GM08714 (cell line): ENCODE results near the gene SLC35F4.
"Not testable (repeated sequence)": the region's sequence is repeated elsewhere in the genome, so short reads cannot be mapped to it uniquely, and the experiment has no call there.

ENCODE experiments used
- H3K4me3 ChIP-seq: fragments of 200-500 bp; sonication (Bioruptor generic); 2 replicates; pipeline ENCODE4 v1.5.1; 2014; ENCODE audit warnings: mild to moderate bottlenecking, low read length, inconsistent platforms
- ZNF274 ChIP-seq: IDR thresholded peaks from 2 replicates; pipeline ENCODE4 v1.6.1; 2012; ENCODE audit warnings: mild to moderate bottlenecking, low read depth, low read length

The SLC35F4 gene

GRCh38 chr14:57866199-57866705 lies 360 bp upstream of the SLC35F4 start:
- no peak overlapping the region for H3K4me3 ChIP-seq
- TF ChIP-seq ZNF274 = no peak

- no peak for TF ChIP-seq ZNF274
- no peak overlapping the region; the same call in 1 of the 2 replicates for H3K4me3 ChIP-seq
These were observed 858 bp downstream of the SLC35F4 start for GRCh38 chr14:57865066-57865402.

- TF ChIP-seq ZNF274 = no peak
- H3K4me3 ChIP-seq = no peak overlapping the region
These were observed 1.2 kb downstream of the SLC35F4 start for GRCh38 chr14:57864659-57865058.

DNA sequence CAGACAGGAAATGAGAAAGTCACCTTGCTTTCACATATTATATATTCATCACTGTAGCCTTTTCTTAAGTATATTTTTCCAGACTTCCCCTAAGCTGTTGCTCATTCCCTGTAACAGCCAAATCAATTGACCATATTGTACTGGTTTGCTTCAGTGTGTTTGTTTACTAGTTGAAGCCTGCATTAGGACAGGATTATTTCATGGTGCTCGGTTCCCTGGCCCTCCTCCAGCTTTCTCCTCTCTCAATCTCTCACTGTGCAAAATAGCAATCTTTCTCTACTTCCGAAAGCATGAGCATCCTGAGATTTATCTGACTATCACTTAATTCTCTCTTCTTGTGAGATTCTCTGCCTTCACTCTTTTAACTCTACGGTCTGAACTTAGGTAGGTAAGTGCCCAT lies 2.4 kb downstream of the SLC35F4 start:
- no peak for TF ChIP-seq ZNF274
- H3K4me3 ChIP-seq = no peak overlapping the region

DNA sequence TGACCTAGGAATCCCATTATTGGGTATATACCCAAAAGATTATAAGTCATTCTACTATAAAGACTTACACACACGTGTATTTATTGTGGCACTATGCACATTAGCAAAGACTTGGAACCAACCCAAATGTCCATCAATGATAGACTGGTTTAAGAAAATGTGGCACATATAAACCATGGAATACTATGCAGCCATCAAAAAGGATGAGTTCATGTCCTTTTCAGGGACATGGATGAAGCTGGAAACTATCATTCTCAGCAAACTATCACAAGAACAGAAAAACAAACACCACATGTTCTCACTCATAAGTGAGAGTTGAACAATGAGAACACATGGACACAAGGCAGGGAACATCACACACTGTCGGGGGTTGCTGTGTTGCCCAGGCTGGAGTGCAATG lies 10.2 kb downstream of the SLC35F4 start:
- not testable (repeated sequence) for H3K4me3 ChIP-seq

- no peak overlapping the region for H3K4me3 ChIP-seq
- TF ChIP-seq ZNF274 = no peak
These were observed 11.3 kb downstream of the SLC35F4 start for GRCh38 chr14:57854571-57854970.

DNA sequence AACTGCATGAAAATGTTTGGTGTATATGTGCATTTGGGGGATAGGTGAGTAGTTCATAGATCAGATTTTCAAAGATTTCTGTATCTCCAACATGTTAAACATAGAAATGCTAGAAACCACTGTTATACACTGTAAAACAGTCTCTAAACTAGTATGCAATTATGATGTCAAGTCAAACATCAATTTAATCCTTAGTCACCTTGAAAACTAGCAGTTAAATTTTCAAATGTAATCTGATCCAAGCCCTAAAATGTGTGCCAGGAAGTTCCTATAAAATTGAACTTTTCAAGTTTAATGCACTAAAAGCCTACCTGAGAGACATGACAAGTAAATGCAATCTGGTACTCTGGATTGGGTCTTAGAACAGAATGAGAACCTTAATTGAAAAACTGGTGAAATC lies 14.5 kb downstream of the SLC35F4 start:
- no peak overlapping the region for H3K4me3 ChIP-seq
- TF ChIP-seq ZNF274 = no peak

- no peak for TF ChIP-seq ZNF274
These were observed 17.1 kb downstream of the SLC35F4 start for GRCh38 chr14:57848786-57849185.

GRCh38 chr14:57848353-57848752 lies 17.5 kb downstream of the SLC35F4 start:
- H3K4me3 ChIP-seq = no peak overlapping the region
- TF ChIP-seq ZNF274 = no peak

More at GRCh38 chr14:57848786-57849185, 17.1 kb downstream of the SLC35F4 start:
- H3K4me3 ChIP-seq = no peak overlapping the region

- no peak for TF ChIP-seq ZNF274
These were observed 18.2 kb downstream of the SLC35F4 start for GRCh38 chr14:57847706-57848105.

DNA sequence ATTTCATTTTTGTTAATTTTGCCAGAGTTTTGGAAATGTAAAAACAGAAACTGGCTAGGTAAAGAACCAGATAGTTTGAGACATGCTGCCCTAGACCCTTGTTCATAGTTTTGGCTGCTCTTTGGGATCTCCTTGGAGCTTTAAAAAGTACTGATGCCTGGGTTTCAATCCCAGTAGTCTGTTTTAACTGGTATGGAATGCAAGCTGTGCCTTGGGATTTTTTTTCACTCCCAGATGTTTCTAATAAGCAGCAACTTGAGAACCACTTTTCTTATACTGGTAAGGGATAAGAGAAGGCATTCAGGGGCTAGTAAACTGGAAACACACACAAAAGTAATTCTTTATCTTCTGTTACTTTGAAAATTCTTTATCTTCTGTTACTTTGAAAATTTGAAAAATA lies 18.8 kb downstream of the SLC35F4 start:
- TF ChIP-seq ZNF274 = no peak
- H3K4me3 ChIP-seq = no peak overlapping the region

More at GRCh38 chr14:57847706-57848105, 18.2 kb downstream of the SLC35F4 start:
- no peak overlapping the region for H3K4me3 ChIP-seq

DNA sequence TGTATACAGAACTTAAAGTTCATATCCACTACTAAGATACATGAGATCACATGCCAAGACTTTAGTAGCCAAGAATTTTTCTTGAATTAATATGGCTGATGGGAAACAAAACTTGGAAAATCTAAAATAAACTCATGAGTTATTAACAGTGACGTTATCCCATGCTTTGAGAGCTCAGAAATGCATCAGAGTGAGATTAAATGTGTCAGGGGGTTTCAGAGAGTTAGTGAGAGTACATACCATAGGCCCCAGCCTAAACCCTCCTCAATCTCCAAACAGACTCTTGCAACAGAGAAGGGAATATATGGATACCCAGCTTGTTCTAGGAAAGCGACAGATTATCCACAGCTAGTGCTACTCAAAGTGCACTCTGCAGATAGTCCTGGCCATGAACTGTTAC lies 19.3 kb downstream of the SLC35F4 start:
- no peak overlapping the region for H3K4me3 ChIP-seq
- TF ChIP-seq ZNF274 = no peak

GRCh38 chr14:57845802-57846531 lies 19.9 kb downstream of the SLC35F4 start:
- H3K4me3 ChIP-seq = no peak overlapping the region
- no peak for TF ChIP-seq ZNF274

GRCh38 chr14:57845316-57845715 lies 20.6 kb downstream of the SLC35F4 start:
- H3K4me3 ChIP-seq = no peak overlapping the region
- TF ChIP-seq ZNF274 = no peak

DNA sequence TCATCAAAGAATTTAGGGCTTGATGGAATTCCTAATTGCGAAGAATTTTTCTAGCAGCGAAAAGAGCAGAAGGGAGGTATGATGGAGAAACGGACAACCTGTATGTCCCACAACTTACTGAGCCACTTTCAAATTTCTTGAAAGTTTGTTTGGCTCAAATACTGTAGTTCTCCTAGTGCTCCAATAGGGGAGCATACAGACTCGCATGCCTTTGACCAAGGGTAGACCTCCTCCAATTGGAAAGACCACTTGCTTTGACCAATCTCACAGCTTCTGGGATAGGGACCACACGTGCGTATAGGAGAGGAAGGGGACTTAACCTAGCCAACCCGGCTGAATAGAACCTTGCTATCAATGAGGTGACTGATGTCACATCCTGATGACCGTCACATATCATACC lies 28.6 kb downstream of the SLC35F4 start:
- no peak overlapping the region for H3K4me3 ChIP-seq
- TF ChIP-seq ZNF274 = no peak

DNA sequence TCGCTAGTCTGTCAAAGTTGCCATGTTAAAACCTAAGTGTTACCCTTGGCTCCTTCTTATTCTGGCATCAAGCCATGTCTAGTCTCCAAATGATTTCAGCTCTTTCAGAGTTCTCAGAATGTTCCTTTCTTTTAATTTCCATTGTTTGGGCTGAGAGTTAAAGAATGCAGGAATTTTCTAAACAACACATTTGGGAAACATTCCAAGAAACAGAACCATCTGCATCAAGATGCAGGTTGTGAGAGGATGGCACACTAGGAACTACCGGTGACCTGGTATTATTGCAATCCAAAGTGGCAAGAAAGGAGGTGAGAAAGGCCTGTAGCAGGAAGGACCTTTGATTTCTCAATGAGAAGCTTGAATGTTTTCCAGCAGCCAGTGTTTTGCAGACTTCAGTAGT lies 30.1 kb downstream of the SLC35F4 start:
- H3K4me3 ChIP-seq = no peak overlapping the region
- TF ChIP-seq ZNF274 = no peak

DNA sequence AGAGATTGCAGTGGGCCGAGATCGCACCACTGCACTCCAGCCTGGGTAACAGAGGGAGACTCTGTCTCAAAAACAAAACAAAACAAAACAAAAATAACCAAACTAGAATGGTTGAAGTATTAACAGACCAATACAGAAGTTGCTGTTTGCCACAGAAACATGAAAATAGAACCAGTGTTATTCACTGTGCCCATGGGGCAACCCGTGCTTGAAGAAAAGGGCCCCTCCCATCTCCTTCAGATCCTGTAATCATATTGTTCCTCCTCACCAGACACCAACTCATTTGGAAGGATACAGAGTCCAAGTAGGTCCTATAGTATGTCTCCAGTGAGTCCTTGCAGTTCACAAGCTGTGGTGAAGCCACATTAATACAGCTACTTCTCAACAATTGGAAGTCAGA lies 30.9 kb downstream of the SLC35F4 start:
- TF ChIP-seq ZNF274 = no peak
- H3K4me3 ChIP-seq = no peak overlapping the region
